Measurements from ENCODE around the gene TAF7L. TPM values are rescaled to one million over a fixed set of nuclear protein-coding genes. Genes with fewer than 3 reads are reported as not detected.

The TAF7L gene
- total RNA-seq, 1 experiment from 2014 or later, result 0.22 TPM

DNA sequence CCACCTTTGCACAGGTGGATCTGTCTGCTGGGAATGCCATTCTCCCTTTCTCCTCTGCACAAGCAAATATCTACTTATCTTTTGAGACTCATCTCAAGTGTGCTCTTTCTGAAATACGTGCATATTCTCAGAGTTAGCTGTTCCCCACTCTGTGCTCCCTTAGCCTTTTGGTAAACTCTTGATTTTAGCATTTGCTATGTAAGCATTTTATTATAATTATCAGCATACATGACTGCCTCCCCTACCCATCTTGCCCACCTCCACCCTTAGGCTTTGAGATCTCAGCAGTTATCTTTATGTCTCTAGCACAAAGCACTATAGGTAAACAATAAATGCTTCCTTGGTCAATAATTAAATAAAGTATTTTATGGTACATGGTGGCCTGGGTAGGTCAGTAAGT is 60.1 kb downstream of the TAF7L start:
- ChIA-PET CTCF (no interaction called here), RAD21 (ENCODE audit: low non-redundant PET in 1 of 2, low total read pairs in 2 of 2, uncharacterized antibody in 2 of 2, unreplicated experiment in 2 of 2) (no interaction called here), POLR2A (no interaction called here)
- Histone ChIP-seq H4K20me1 (ENCODE audit: insufficient read depth) (no peaks in the 10 kb centered on the region), H3K27ac (ENCODE audit: low read depth, low read length) (no peak overlapping the region), H3K9ac (ENCODE audit: low read length) (no peak overlapping the region), H3K4me1 (ENCODE audit: control insufficient read depth in 1 of 2, insufficient read depth in 2 of 2, low read length in 2 of 2) (no peaks in the 10 kb centered on the region), H3K36me3 (ENCODE audit: control insufficient read depth in 1 of 2, insufficient read depth in 2 of 2, low read length in 2 of 2) (no peaks in the 10 kb centered on the region), H3K79me2 (ENCODE audit: insufficient read depth, low read length) (no peaks in the 10 kb centered on the region), H2AFZ (ENCODE audit: low read depth, low read length, poor library complexity, severe bottlenecking) (no peak overlapping the region), H3K9me3 (ENCODE audit: control insufficient read depth in 1 of 2, insufficient read depth in 1 of 2, low read depth in 1 of 2, low read length in 2 of 2) (no peaks in the 10 kb centered on the region), H3K9me2 (ENCODE audit: insufficient read depth) (no peaks in the 10 kb centered on the region), H3K4me3 (replicated peaks in 1 of 2; ENCODE audit: low read depth in 1 of 2, low read length in 2 of 2) (no peak overlapping the region), H3K27me3 (ENCODE audit: insufficient read depth, low read length) (no peaks in the 10 kb centered on the region), H3K4me2 (ENCODE audit: low read length) (no peak overlapping the region)
- DNase-seq (ENCODE audit: low read depth, low spot score), result no peak
- ATAC-seq, result no peak
- intact Hi-C loops (cut with micrococcal nuclease), result no loop called here
- BruUV-seq (replicated peaks), result no TSS peak
- TF ChIP-seq YY1 (IDR thresholded peaks at IDR 0.05; ENCODE audit: extremely low read depth, insufficient replicate concordance, low read depth, low read length) (no peak), SIN3A (IDR thresholded peaks at IDR 0.05; ENCODE audit: low read depth) (no peak), SP1 (IDR thresholded peaks at IDR 0.05; ENCODE audit: low read depth) (no peak), SRF (IDR thresholded peaks at IDR 0.05; ENCODE audit: low read depth) (no peak), ZNF274 (IDR thresholded peaks at IDR 0.05; ENCODE audit: low read depth, low read length) (no peak), CBX3 (IDR thresholded peaks at IDR 0.05; ENCODE audit: low read depth) (no peak), RAD21 (IDR thresholded peaks at IDR 0.05; ENCODE audit: low read depth) (no peak)
- TF ChIP-seq, protein P1, sequence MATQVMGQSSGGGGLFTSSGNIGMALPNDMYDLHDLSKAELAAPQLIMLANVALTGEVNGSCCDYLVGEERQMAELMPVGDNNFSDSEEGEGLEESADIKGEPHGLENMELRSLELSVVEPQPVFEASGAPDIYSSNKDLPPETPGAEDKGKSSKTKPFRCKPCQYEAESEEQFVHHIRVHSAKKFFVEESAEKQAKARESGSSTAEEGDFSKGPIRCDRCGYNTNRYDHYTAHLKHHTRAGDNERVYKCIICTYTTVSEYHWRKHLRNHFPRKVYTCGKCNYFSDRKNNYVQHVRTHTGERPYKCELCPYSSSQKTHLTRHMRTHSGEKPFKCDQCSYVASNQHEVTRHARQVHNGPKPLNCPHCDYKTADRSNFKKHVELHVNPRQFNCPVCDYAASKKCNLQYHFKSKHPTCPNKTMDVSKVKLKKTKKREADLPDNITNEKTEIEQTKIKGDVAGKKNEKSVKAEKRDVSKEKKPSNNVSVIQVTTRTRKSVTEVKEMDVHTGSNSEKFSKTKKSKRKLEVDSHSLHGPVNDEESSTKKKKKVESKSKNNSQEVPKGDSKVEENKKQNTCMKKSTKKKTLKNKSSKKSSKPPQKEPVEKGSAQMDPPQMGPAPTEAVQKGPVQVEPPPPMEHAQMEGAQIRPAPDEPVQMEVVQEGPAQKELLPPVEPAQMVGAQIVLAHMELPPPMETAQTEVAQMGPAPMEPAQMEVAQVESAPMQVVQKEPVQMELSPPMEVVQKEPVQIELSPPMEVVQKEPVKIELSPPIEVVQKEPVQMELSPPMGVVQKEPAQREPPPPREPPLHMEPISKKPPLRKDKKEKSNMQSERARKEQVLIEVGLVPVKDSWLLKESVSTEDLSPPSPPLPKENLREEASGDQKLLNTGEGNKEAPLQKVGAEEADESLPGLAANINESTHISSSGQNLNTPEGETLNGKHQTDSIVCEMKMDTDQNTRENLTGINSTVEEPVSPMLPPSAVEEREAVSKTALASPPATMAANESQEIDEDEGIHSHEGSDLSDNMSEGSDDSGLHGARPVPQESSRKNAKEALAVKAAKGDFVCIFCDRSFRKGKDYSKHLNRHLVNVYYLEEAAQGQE (IDR thresholded peaks at IDR 0.05; ENCODE audit: low read depth), result no peak
- TF ChIP-seq, protein P2, sequence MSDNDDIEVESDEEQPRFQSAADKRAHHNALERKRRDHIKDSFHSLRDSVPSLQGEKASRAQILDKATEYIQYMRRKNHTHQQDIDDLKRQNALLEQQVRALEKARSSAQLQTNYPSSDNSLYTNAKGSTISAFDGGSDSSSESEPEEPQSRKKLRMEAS (IDR thresholded peaks at IDR 0.05), result no peak
- TF ChIP-seq, protein P3, sequence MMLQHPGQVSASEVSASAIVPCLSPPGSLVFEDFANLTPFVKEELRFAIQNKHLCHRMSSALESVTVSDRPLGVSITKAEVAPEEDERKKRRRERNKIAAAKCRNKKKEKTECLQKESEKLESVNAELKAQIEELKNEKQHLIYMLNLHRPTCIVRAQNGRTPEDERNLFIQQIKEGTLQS (IDR thresholded peaks at IDR 0.05), result no peak
- TF ChIP-seq, protein P4, sequence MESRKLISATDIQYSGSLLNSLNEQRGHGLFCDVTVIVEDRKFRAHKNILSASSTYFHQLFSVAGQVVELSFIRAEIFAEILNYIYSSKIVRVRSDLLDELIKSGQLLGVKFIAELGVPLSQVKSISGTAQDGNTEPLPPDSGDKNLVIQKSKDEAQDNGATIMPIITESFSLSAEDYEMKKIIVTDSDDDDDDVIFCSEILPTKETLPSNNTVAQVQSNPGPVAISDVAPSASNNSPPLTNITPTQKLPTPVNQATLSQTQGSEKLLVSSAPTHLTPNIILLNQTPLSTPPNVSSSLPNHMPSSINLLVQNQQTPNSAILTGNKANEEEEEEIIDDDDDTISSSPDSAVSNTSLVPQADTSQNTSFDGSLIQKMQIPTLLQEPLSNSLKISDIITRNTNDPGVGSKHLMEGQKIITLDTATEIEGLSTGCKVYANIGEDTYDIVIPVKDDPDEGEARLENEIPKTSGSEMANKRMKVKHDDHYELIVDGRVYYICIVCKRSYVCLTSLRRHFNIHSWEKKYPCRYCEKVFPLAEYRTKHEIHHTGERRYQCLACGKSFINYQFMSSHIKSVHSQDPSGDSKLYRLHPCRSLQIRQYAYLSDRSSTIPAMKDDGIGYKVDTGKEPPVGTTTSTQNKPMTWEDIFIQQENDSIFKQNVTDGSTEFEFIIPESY (IDR thresholded peaks at IDR 0.05; ENCODE audit: extremely low read depth, insufficient replicate concordance, low read length), result no peak
